ENCODE measurements around the gene ZYG11A.
"Not testable (repeated sequence)": the region's sequence is repeated elsewhere in the genome, so short reads cannot be mapped to it uniquely, and the experiment has no call there.

- not testable (repeated sequence) for TF ChIP-seq CTCF, EP300 (IDR thresholded peaks at IDR 0.05)
These were observed 21.7 kb upstream of the ZYG11A start for GRCh38 chr1:52820830-52821229.
